K562 (cell line): Measurements from ENCODE around the gene CD70. TPM values are rescaled to one million over a fixed set of nuclear protein-coding genes. Genes with fewer than 3 reads are reported as not detected.

ENCODE experiments used
- ATAC-seq: fragments of 200-7000 bp; cut with Tn5 transposase; 3 replicates; pipeline ENCODE4 v1.9.1; 2020; ENCODE audit warnings: moderate library complexity
- BruUV-seq: library from RNA; stranded (reverse); fragments of 400-500 nt; replicated peaks from 2 replicates; lab custom pipeline; 2021; lab: Mats Ljungman, UMichigan
- CTCF ChIA-PET: fragments of 300-600 bp; formaldehyde crosslinking; extraction: SDS; loops from one replicate; lab custom pipeline; 2021; ENCODE audit warnings: low intra/inter-chr PET ratio; lab: Yijun Ruan, JAX
- POLR2A ChIA-PET: fragments of 300-600, 350-650 bp; sonication (Branson Sonifier 250); formaldehyde crosslinking; extraction: SDS; loops from one replicate; lab custom pipeline; 2021; ENCODE audit warnings: antibody characterized with exemption, inconsistent platforms; lab: Yijun Ruan, JAX
- DNase-seq, 4 experiments: peaks; one replicate each; pipeline versions ENCODE4 v3.0.0 to v3.0.0-alpha.2; 2011 to 2018; ENCODE audit warnings: low spot score in 3 of 4, mixed read lengths in 3 of 4; ENCODE audit errors: extremely low read depth in 1 of 4
- FAIRE-seq: peaks from 2 replicates; lab custom pipeline; 2011; peaks lifted over from hg19 to GRCh38; lab: Jason Lieb, UNC
- H2AFZ ChIP-seq: 2 replicates; pipeline ENCODE4 v1.6.0; 2011; ENCODE audit warnings: low read depth, low read length, control low read depth, inconsistent platforms
- H3K27ac ChIP-seq: fragments of 200-600 bp; 3 replicates; pipeline ENCODE4 v1.8.0; 2011; ENCODE audit warnings: low read depth, mild to moderate bottlenecking, control low read depth, inconsistent platforms, low read length, moderate library complexity, mixed read lengths; ENCODE audit errors: extremely low read depth
- H3K27me3 ChIP-seq, 2 experiments: fragments of 300-600 bp in 1 of 2; 2 replicates in 1 of 2; 3 replicates in 1 of 2; pipeline versions ENCODE4 v1.6.0 to v1.8.0; 2011; ENCODE audit warnings: inconsistent platforms in 2 of 2, low read length in 2 of 2, mild to moderate bottlenecking in 1 of 2, mixed read lengths in 1 of 2, moderate library complexity in 1 of 2; ENCODE audit not compliant: control insufficient read depth in 2 of 2, insufficient read depth in 2 of 2
- H3K36me3 ChIP-seq: fragments of 300-600 bp; 3 replicates; pipeline ENCODE4 v1.8.0; 2011; ENCODE audit warnings: mild to moderate bottlenecking, low read length, inconsistent platforms; ENCODE audit not compliant: control insufficient read depth, insufficient read depth
- H3K4me1 ChIP-seq, 2 experiments: fragments of 200-600 bp in 1 of 2; replicated peaks in 1 of 2; 2 replicates in 1 of 2; 3 replicates in 1 of 2; pipeline versions ENCODE4 v1.5.1 to v1.8.0; 2011; ENCODE audit warnings: inconsistent platforms in 2 of 2, low read length in 2 of 2, mild to moderate bottlenecking in 1 of 2, mixed read lengths in 1 of 2, moderate library complexity in 1 of 2; ENCODE audit not compliant: control insufficient read depth in 2 of 2, insufficient read depth in 2 of 2
- H3K4me2 ChIP-seq: 2 replicates; pipeline ENCODE4 v1.6.1; 2011; ENCODE audit warnings: low read length, control low read depth, inconsistent platforms, mixed read lengths; ENCODE audit not compliant: insufficient read depth
- H3K4me3 ChIP-seq: fragments of 200-600 bp; sonication (generic), shearing (Covaris generic); 2 replicates; pipeline ENCODE4 v1.5.1; 2016; ENCODE audit warnings: control low read depth, inconsistent platforms
- H3K79me2 ChIP-seq: fragments of 200-600 bp; 3 replicates; pipeline ENCODE4 v1.8.0; 2011; ENCODE audit warnings: low read length, inconsistent platforms; ENCODE audit not compliant: control insufficient read depth, insufficient read depth
- H3K9ac ChIP-seq, 2 experiments: 2 replicates each; pipeline versions ENCODE4 v1.6.0 to v1.6.1; 2011; ENCODE audit warnings: low read depth in 2 of 2, low read length in 2 of 2, control low read depth in 1 of 2, inconsistent platforms in 1 of 2, mild to moderate bottlenecking in 1 of 2, mixed read lengths in 1 of 2; ENCODE audit not compliant: insufficient read depth in 1 of 2
- H3K9me1 ChIP-seq: one replicate; pipeline ENCODE4 v1.6.0; 2011; ENCODE audit warnings: inconsistent platforms, mild to moderate bottlenecking, low read length, moderate library complexity; ENCODE audit not compliant: control insufficient read depth, insufficient read depth
- H3K9me3 ChIP-seq: replicated peaks from 2 replicates; pipeline ENCODE4 v1.5.1; 2011; ENCODE audit warnings: low read depth, low read length, inconsistent platforms; ENCODE audit not compliant: control insufficient read depth, insufficient read depth
- H4K20me1 ChIP-seq: replicated peaks from 2 replicates; pipeline ENCODE4 v1.6.1; 2011; ENCODE audit warnings: low read length, inconsistent platforms, mixed read lengths; ENCODE audit not compliant: control insufficient read depth, insufficient read depth
- ARID2 ChIP-seq: fragments of 450-650 bp; IDR thresholded peaks from 2 replicates; pipeline ENCODE4 v1.6.1; 2017; ENCODE audit warnings: antibody characterized with exemption, mild to moderate bottlenecking
- DMBX1 ChIP-seq: fragments of 250-450 bp; sonication (Bioruptor Pico); IDR thresholded peaks from 2 replicates; pipeline ENCODE4 v1.8.0; 2022; ENCODE audit warnings: inconsistent platforms, mild to moderate bottlenecking, moderate library complexity, borderline replicate concordance
- NR4A1 ChIP-seq, 2 experiments: fragments of 250-450 bp in 1 of 2; fragments of 450-650 bp in 1 of 2; sonication (Bioruptor Pico) in 1 of 2; IDR thresholded peaks; 2 replicates each; pipeline versions ENCODE4 v1.4.0 to v1.6.1; 2016 to 2020; ENCODE audit warnings: mild to moderate bottlenecking in 2 of 2, missing compliant biosample characterization in 1 of 2, missing genetic modification characterization in 1 of 2, moderate library complexity in 1 of 2
- WGBS: fragments of 100-300 bp; shearing (Covaris generic); methylation state at CpG from one replicate; pipeline ENCODE4 v1.1.6; 2016; ENCODE audit warnings: low coverage, mixed read lengths; ENCODE audit not compliant: insufficient coverage; ENCODE audit errors: missing lambda C conversion rate; 5-methylcytosine and 5-hydroxymethylcytosine counted together
- in situ Hi-C: fragments of 300-500 bp; cut with MboI; formaldehyde crosslinking; loops from 4 replicates; pipeline ENCODE4 v1.15.0; 2018; ENCODE audit warnings: inconsistent platforms, mixed read lengths
- intact Hi-C: fragments of 100-400 bp; cut with micrococcal nuclease; formaldehyde crosslinking; loops from 2 replicates; pipeline ENCODE4 v1.14.2; 2022
- polyA plus RNA-seq, 8 experiments: library from polyadenylated mRNA; depleted of rRNA in 4 of 8; stranded (reverse) in 5 of 8; unstranded in 3 of 8; fragments of >200 nt; fragmentation: Nextera tagmentation in 2 of 8; fragmentation: Illumina TruSeq in 1 of 8; extraction: Ambion mirVana in 2 of 8; extraction: Trizol in 1 of 8; gene quantifications; 2 replicates each; pipeline versions ENCODE4 v1.2.1 to v1.2.3, GENCODE V29; 2011 to 2014; ENCODE audit warnings: inconsistent platforms in 1 of 8, missing spikeins in 1 of 8
- total RNA-seq, 7 experiments: library from RNA; depleted of rRNA in 6 of 7; stranded (reverse); fragments of >200 nt in 6 of 7; fragmentation: Illumina TruSeq in 2 of 7; extraction: Trizol in 2 of 7; gene quantifications; 2 replicates each; pipeline versions ENCODE4 v1.2.1 to v1.2.3, GENCODE V29; 2011 to 2021; ENCODE audit warnings: low replicate concordance in 1 of 7
- TF ChIP-seq, protein P1 (sequence below), 2 experiments: fragments of 450-650 bp in 1 of 2; sonication (generic) in 1 of 2; formaldehyde crosslinking in 1 of 2; IDR thresholded peaks; 2 replicates each; pipeline versions ENCODE4 v1.7.1 to v1.9.0; 2016 to 2022; ENCODE audit warnings: inconsistent platforms in 1 of 2, mild to moderate bottlenecking in 1 of 2, missing genetic modification reagents in 1 of 2

CD70 gene
- total and polyA plus RNA-seq, 9 of the 15 experiments (the other 6 are each of a cell fraction or from before 2014, with no cell fraction given): 0.06 to 0.58 (median 0.33) TPM; not detected in 4

DNA sequence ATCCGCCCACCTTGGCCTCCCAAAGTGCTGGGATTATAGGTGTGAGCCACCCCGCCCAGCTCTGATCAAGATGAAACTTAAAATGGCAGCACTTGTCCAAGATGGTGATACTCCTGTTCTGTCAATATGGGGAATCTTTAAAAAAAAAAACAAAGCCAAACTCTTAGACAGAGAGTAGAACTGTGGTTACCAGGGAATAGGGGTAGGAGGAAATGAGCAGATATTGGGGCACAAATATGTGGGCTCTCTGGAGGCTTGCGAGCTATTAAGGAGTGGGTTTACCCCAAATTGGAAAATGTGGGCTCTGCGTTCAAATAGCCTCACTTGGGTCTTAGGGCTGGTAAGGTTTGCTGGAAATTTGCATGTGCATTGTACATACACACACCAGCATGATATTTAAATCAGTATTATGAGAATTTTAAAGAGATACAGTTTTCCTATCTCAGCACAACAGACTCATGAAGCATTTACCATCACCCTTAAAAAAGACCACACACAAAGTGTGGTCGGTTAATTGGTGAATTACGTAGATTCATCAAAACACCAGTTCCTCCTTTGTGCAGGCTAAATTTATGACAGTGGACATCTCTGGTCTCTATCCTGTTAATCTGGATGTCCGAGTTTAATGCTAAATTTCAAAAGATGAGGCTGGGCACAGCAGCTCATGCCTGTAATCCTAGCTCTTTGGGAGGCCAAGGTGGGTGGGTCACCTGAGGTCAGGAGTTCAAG lies 11.3 kb downstream of the CD70 start:
- H3K27ac ChIP-seq: no peak overlapping the region
- no peak overlapping the region for H3K9ac ChIP-seq
- FAIRE-seq (no peak), ATAC-seq (no peak), DNase-seq (no peak)
- H3K36me3 ChIP-seq: no peaks in the 10 kb centered on the region
- CTCF ChIA-PET: no interaction called here
- no peak overlapping the region for H3K4me2 ChIP-seq
- no peak overlapping the region for H2AFZ ChIP-seq
- H3K79me2 ChIP-seq: no peaks in the 10 kb centered on the region
- POLR2A ChIA-PET: interaction anchor here (0.6 to 1.2 kb wide), 2 partner anchors 8 to 41 kb away, joined by 3 to 6 read pairs; no protein-coding TSS in a partner anchor
- no peak overlapping the region for H3K4me3 ChIP-seq
- H3K4me1 ChIP-seq: peaks cover 0 to 20% of the 10 kb centered on the region in 2 experiments; a peak in 4 of 5 replicates
- H3K27me3 ChIP-seq: no peaks in the 10 kb centered on the region; a peak in 1 of 5 replicates
- H3K9me1 ChIP-seq: no peaks in the 10 kb centered on the region
- 60% methylated on average over 7 of the region's 7 CpGs for WGBS
- intact Hi-C loops (no loop called here), in situ Hi-C loops (no loop called here)
- no TSS peak for BruUV-seq
- H3K9me3 ChIP-seq: peaks cover 4% of the 10 kb centered on the region; the same call in 1 of the 2 replicates
- TF ChIP-seq DMBX1 (CRISPR knock-in tag) (peak; percentile 60; the same call in 1 of the 2 replicates), ARID2 (no peak), NR4A1 (CRISPR knock-in tag; IDR thresholded peaks at IDR 0.05) (no peak), NR4A1 (tag; IDR thresholded peaks at IDR 0.05) (0 out of 2 replicates have a peak, but pooled peaks have one; percentile 27)
- TF ChIP-seq, protein P1, sequence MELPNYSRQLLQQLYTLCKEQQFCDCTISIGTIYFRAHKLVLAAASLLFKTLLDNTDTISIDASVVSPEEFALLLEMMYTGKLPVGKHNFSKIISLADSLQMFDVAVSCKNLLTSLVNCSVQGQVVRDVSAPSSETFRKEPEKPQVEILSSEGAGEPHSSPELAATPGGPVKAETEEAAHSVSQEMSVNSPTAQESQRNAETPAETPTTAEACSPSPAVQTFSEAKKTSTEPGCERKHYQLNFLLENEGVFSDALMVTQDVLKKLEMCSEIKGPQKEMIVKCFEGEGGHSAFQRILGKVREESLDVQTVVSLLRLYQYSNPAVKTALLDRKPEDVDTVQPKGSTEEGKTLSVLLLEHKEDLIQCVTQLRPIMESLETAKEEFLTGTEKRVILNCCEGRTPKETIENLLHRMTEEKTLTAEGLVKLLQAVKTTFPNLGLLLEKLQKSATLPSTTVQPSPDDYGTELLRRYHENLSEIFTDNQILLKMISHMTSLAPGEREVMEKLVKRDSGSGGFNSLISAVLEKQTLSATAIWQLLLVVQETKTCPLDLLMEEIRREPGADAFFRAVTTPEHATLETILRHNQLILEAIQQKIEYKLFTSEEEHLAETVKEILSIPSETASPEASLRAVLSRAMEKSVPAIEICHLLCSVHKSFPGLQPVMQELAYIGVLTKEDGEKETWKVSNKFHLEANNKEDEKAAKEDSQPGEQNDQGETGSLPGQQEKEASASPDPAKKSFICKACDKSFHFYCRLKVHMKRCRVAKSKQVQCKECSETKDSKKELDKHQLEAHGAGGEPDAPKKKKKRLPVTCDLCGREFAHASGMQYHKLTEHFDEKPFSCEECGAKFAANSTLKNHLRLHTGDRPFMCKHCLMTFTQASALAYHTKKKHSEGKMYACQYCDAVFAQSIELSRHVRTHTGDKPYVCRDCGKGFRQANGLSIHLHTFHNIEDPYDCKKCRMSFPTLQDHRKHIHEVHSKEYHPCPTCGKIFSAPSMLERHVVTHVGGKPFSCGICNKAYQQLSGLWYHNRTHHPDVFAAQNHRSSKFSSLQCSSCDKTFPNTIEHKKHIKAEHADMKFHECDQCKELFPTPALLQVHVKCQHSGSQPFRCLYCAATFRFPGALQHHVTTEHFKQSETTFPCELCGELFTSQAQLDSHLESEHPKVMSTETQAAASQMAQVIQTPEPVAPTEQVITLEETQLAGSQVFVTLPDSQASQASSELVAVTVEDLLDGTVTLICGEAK (IDR thresholded peaks at IDR 0.05): no peak
- TF ChIP-seq, protein P1 (CRISPR knock-in tag; IDR thresholded peaks at IDR 0.05): no peak
- H4K20me1 ChIP-seq: no peaks in the 10 kb centered on the region
